A673 (cell line): ENCODE measurements around the gene PUS3. TPM values are rescaled to one million over a fixed set of nuclear protein-coding genes. Genes with fewer than 3 reads are reported as not detected.

Experiments used
- BruUV-seq: library from RNA; stranded (reverse); fragments of 400-500 nt; replicated peaks from 2 replicates; lab custom pipeline; 2021; lab: Mats Ljungman, UMichigan
- CTCF ChIA-PET: fragments of 300-600 bp; sonication (Branson Sonifier 250); formaldehyde crosslinking; loops from one replicate; lab custom pipeline; 2022; ENCODE audit warnings: antibody characterized with exemption; lab: Charles Lee
- POLR2A ChIA-PET: fragments of 300-600 bp; sonication (Branson Sonifier 250); formaldehyde crosslinking; loops from one replicate; lab custom pipeline; 2022; ENCODE audit warnings: antibody characterized with exemption; ENCODE audit not compliant: low non-redundant PET; lab: Charles Lee
- DNase-seq: peaks from one replicate; pipeline ENCODE4 v3.0.0-alpha.2; 2015; ENCODE audit warnings: low spot score
- H3K27ac ChIP-seq: fragments of 200-600 bp; sonication (generic); 2 replicates; pipeline ENCODE4 v1.5.1; 2016; ENCODE audit warnings: mixed run types, low read depth, mild to moderate bottlenecking, mixed read lengths, antibody characterized with exemption, low read length; ENCODE audit not compliant: poor library complexity, severe bottlenecking
- H3K27me3 ChIP-seq: fragments of 200-600 bp; sonication (generic); replicated peaks from 2 replicates; pipeline ENCODE4 v1.6.1; 2017; ENCODE audit warnings: mixed run types, low read depth, mild to moderate bottlenecking, mixed read lengths, antibody characterized with exemption, low read length; ENCODE audit not compliant: insufficient read depth, poor library complexity
- H3K36me3 ChIP-seq: fragments of 200-600 bp; sonication (generic); 2 replicates; pipeline ENCODE4 v1.6.1; 2016; ENCODE audit warnings: mixed run types, mild to moderate bottlenecking, mixed read lengths, antibody characterized with exemption, low read length; ENCODE audit not compliant: insufficient read depth, poor library complexity, severe bottlenecking
- H3K4me1 ChIP-seq: fragments of 200-600 bp; sonication (generic); 2 replicates; pipeline ENCODE4 v1.6.1; 2017; ENCODE audit warnings: mixed run types, mild to moderate bottlenecking, mixed read lengths, antibody characterized with exemption, low read length; ENCODE audit not compliant: insufficient read depth, poor library complexity, severe bottlenecking
- H3K4me3 ChIP-seq: fragments of 200-600 bp; sonication (generic); 2 replicates; pipeline ENCODE4 v1.5.1; 2016; ENCODE audit warnings: low read depth, mixed run types, mild to moderate bottlenecking, mixed read lengths, low read length; ENCODE audit not compliant: poor library complexity, severe bottlenecking
- H3K9me3 ChIP-seq: fragments of 200-600 bp; sonication (generic); 2 replicates; pipeline ENCODE4 v1.6.1; 2016; ENCODE audit warnings: mixed run types, low read depth, mild to moderate bottlenecking, mixed read lengths, antibody characterized with exemption, low read length; ENCODE audit not compliant: poor library complexity, severe bottlenecking
- CTCF ChIP-seq: fragments of 300-800, 200-600 bp; sonication (generic); conservative IDR thresholded peaks from 2 replicates; pipeline ENCODE4 v1.5.1; 2017; ENCODE audit warnings: low read depth, mild to moderate bottlenecking, antibody characterized with exemption, low read length, moderate library complexity, mixed read lengths
- EZH2 ChIP-seq: fragments of 200-600 bp; sonication (generic); IDR thresholded peaks from 2 replicates; pipeline ENCODE4 v1.6.1; 2017; ENCODE audit warnings: borderline replicate concordance, low read depth, mild to moderate bottlenecking, mixed read lengths, antibody characterized with exemption, low read length; ENCODE audit not compliant: poor library complexity, severe bottlenecking
- intact Hi-C: fragments of 100-400 bp; cut with micrococcal nuclease; formaldehyde crosslinking; loops from one replicate; pipeline ENCODE4 v1.10.0; 2022; ENCODE audit not compliant: unreplicated experiment
- total RNA-seq: library from RNA; stranded (reverse); gene quantifications from 2 replicates; pipeline ENCODE4 v1.2.3, GENCODE V29; 2021

PUS3 gene
- total RNA-seq, 1 experiment from 2014 or later, result 18.7 TPM

GRCh38 chr11:125935056-125935455 is 32.0 kb upstream of the PUS3 start:
- no peak overlapping the region for H3K4me3 ChIP-seq
- no peak for DNase-seq
- CTCF ChIA-PET, result interaction anchor here (0.6 to 1.0 kb wide), 2 partner anchors 252 to 261 kb away, joined by 3 read pairs; no protein-coding TSS in a partner anchor
- H3K27ac ChIP-seq, result no peak overlapping the region
- H3K27me3 ChIP-seq, result no peaks in the 10 kb centered on the region
- H3K9me3 ChIP-seq, result no peaks in the 10 kb centered on the region
- no peaks in the 10 kb centered on the region for H3K4me1 ChIP-seq
- no peaks in the 10 kb centered on the region for H3K36me3 ChIP-seq
- BruUV-seq, result no TSS peak
- intact Hi-C loops, result no loop called here
- POLR2A ChIA-PET, result no interaction called here
- TF ChIP-seq CTCF (peak; percentile 33; the same call in 1 of the 2 replicates), EZH2 (no peak)

GRCh38 chr11:125934473-125934872 is 31.5 kb upstream of the PUS3 start:
- no peaks in the 10 kb centered on the region for H3K4me1 ChIP-seq
- H3K9me3 ChIP-seq, result no peaks in the 10 kb centered on the region
- POLR2A ChIA-PET, result no interaction called here
- no peak for DNase-seq
- H3K27me3 ChIP-seq, result no peaks in the 10 kb centered on the region
- TF ChIP-seq CTCF (no peak), EZH2 (no peak)
- BruUV-seq, result no TSS peak
- no peaks in the 10 kb centered on the region for H3K36me3 ChIP-seq
- CTCF ChIA-PET, result interaction anchor here (1.0 kb wide), 1 partner anchor 252 kb away, joined by 3 read pairs; no protein-coding TSS in a partner anchor
- intact Hi-C loops, result no loop called here
- no peak overlapping the region for H3K27ac ChIP-seq
- H3K4me3 ChIP-seq, result no peak overlapping the region

GRCh38 chr11:125933030-125933813 is 30.2 kb upstream of the PUS3 start:
- CTCF ChIA-PET, result no interaction called here
- TF ChIP-seq EZH2, result no peak
- no peak for TF ChIP-seq CTCF
- BruUV-seq, result no TSS peak
- no peaks in the 10 kb centered on the region for H3K4me1 ChIP-seq
- intact Hi-C loops, result no loop called here
- POLR2A ChIA-PET, result no interaction called here
- no peak overlapping the region for H3K27ac ChIP-seq
- peaks cover 4% of the 10 kb centered on the region for H3K27me3 ChIP-seq
- no peaks in the 10 kb centered on the region for H3K36me3 ChIP-seq
- no peak for DNase-seq
- H3K9me3 ChIP-seq, result no peaks in the 10 kb centered on the region
- H3K4me3 ChIP-seq, result no peak overlapping the region
